Peyer's patch (tissue), 4 donors: ENCODE measurements around the gene FRMD4A.

ENCODE experiments used
- CTCF ChIP-seq, 6 experiments: fragments of 450-650 bp in 4 of 6; fragments of 200-600 bp in 2 of 6; sonication (generic) in 1 of 6; IDR thresholded peaks; one replicate each; pipeline ENCODE4 v1.5.1; 2017 to 2019; ENCODE audit warnings: antibody characterized with exemption in 6 of 6, mild to moderate bottlenecking in 3 of 6, moderate library complexity in 1 of 6
- POLR2A ChIP-seq, 2 donors: fragments of 450-650 bp; IDR thresholded peaks; one replicate each; pipeline ENCODE4 v1.5.1; 2017; ENCODE audit warnings: antibody characterized with exemption in 2 of 2, mild to moderate bottlenecking in 2 of 2, moderate library complexity in 2 of 2

- no peak for TF ChIP-seq CTCF (IDR thresholded peaks at IDR 0.05)
- TF ChIP-seq POLR2A (IDR thresholded peaks at IDR 0.05), result no peak
Measured at GRCh38 chr10:13712476-13712836, 618.3 kb downstream of the FRMD4A start.
